ENCODE data around the gene FOXP1.

DNA sequence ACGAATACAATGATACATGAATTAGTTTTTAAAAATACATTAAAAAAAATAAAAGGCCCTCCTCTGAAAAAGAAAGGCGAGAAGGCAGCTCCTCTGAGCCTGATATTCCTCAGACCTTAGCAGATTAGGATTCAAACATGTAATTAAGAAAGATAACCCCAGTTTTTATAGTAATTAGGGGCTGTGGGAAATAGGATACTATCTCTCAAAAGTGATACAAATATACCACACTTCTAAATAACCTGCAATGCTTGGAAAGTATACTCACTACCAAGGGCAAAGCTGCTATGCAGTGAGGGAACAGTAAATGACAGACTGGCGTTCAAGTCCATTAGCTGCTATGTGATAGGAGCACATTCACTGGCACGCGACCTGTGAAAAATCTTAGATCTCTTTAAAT, 445.1 kb downstream of the FOXP1 start:
- TF ChIP-seq, protein P1, sequence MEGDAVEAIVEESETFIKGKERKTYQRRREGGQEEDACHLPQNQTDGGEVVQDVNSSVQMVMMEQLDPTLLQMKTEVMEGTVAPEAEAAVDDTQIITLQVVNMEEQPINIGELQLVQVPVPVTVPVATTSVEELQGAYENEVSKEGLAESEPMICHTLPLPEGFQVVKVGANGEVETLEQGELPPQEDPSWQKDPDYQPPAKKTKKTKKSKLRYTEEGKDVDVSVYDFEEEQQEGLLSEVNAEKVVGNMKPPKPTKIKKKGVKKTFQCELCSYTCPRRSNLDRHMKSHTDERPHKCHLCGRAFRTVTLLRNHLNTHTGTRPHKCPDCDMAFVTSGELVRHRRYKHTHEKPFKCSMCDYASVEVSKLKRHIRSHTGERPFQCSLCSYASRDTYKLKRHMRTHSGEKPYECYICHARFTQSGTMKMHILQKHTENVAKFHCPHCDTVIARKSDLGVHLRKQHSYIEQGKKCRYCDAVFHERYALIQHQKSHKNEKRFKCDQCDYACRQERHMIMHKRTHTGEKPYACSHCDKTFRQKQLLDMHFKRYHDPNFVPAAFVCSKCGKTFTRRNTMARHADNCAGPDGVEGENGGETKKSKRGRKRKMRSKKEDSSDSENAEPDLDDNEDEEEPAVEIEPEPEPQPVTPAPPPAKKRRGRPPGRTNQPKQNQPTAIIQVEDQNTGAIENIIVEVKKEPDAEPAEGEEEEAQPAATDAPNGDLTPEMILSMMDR (IDR thresholded peaks at IDR 0.05): no peak
- TF ChIP-seq POLR2AphosphoS5 (IDR thresholded peaks at IDR 0.05) (no peak), POLR2A (IDR thresholded peaks at IDR 0.05) (no peak), EP300 (IDR thresholded peaks at IDR 0.05) (no peak)
